B cell (primary cell): Measurements from ENCODE around the gene DNAL1. TPM values are rescaled to one million over a fixed set of nuclear protein-coding genes. Genes with fewer than 3 reads are reported as not detected.
"Not testable (repeated sequence)": the region's sequence is repeated elsewhere in the genome, so short reads cannot be mapped to it uniquely, and the experiment has no call there.

ENCODE experiments used
- ATAC-seq: fragments of 200-7000 bp; cut with Tn5 transposase; one replicate; pipeline ENCODE4 v1.10.0; 2021; ENCODE audit warnings: low read depth, mild to moderate bottlenecking, moderate number of reproducible peaks, moderate library complexity
- CTCF ChIA-PET: fragments of 350-600 bp; sonication (Branson Sonifier 250); formaldehyde crosslinking; loops from one replicate; lab custom pipeline; 2021; ENCODE audit warnings: antibody characterized with exemption, inconsistent platforms; lab: Charles Lee
- POLR2A ChIA-PET: fragments of 350-600 bp; sonication (Branson Sonifier 250); formaldehyde crosslinking; loops from one replicate; lab custom pipeline; 2021; ENCODE audit warnings: antibody characterized with exemption; lab: Charles Lee
- DNase-seq: peaks from one replicate; pipeline ENCODE4 v3.0.0; 2013
- H2AFZ ChIP-seq: 2 replicates; pipeline ENCODE4 v1.6.1; 2012; ENCODE audit warnings: mild to moderate bottlenecking, low read depth, low read length; ENCODE audit not compliant: insufficient read depth, poor library complexity, severe bottlenecking
- H3K27ac ChIP-seq, 2 donors: 1 replicate in 1 of 2; 2 replicates in 1 of 2; pipeline ENCODE4 v1.5.1; 2012 to 2013; ENCODE audit warnings: low read length in 2 of 2, mild to moderate bottlenecking in 2 of 2, moderate library complexity in 1 of 2
- H3K27me3 ChIP-seq, 4 experiments: fragments of 200-600 bp in 1 of 4; sonication (generic) in 1 of 4; replicated peaks in 1 of 4; 1 replicate in 2 of 4; 2 replicates in 2 of 4; pipeline versions ENCODE4 v1.6.1 to v1.7.0; 2013 to 2016; ENCODE audit warnings: low read length in 3 of 4, mild to moderate bottlenecking in 2 of 4, mixed read lengths in 1 of 4, moderate library complexity in 1 of 4; ENCODE audit not compliant: insufficient read depth in 4 of 4, control insufficient read depth in 3 of 4; ENCODE audit errors: control extremely low read depth in 1 of 4
- H3K36me3 ChIP-seq, 2 experiments: replicated peaks in 1 of 2; 1 replicate in 1 of 2; 2 replicates in 1 of 2; pipeline versions ENCODE4 v1.6.1 to v1.7.1; 2013; ENCODE audit warnings: low read length in 1 of 2; ENCODE audit not compliant: insufficient read depth in 2 of 2, control insufficient read depth in 1 of 2; ENCODE audit errors: control extremely low read depth in 1 of 2, extremely low read depth in 1 of 2
- H3K4me1 ChIP-seq, 2 donors: fragments of 200-600 bp in 1 of 2; sonication (generic) in 1 of 2; 1 replicate in 1 of 2; 2 replicates in 1 of 2; pipeline versions ENCODE4 v1.5.1 to v1.6.1; 2013 to 2017; ENCODE audit warnings: low read length in 2 of 2; ENCODE audit not compliant: control insufficient read depth in 2 of 2, insufficient read depth in 2 of 2
- H3K4me2 ChIP-seq: replicated peaks from 2 replicates; pipeline ENCODE3; 2012; ENCODE audit warnings: mild to moderate bottlenecking, low read depth, low read length; ENCODE audit not compliant: poor library complexity, severe bottlenecking
- H3K4me3 ChIP-seq, 5 experiments: fragments of 200-600 bp in 1 of 5; sonication (generic) in 1 of 5; 1 replicate in 3 of 5; 2 replicates in 2 of 5; pipeline versions ENCODE4 v1.5.1 to v1.7.0; 2011 to 2016; ENCODE audit warnings: low read length in 4 of 5, mild to moderate bottlenecking in 4 of 5, low read depth in 2 of 5, control low read depth in 1 of 5, moderate library complexity in 1 of 5; ENCODE audit not compliant: insufficient read depth in 1 of 5; ENCODE audit errors: control extremely low read depth in 1 of 5, extremely low read depth in 1 of 5
- H3K79me2 ChIP-seq: fragments of 200-600 bp; sonication (generic); one replicate; pipeline ENCODE4 v1.6.0; 2016; ENCODE audit warnings: low read length; ENCODE audit not compliant: control insufficient read depth, insufficient read depth
- H3K9ac ChIP-seq: fragments of 200-600 bp; sonication (generic); 2 replicates; pipeline ENCODE4 v1.6.1; 2017; ENCODE audit warnings: mild to moderate bottlenecking, low read length, moderate library complexity
- H3K9me3 ChIP-seq, 3 donors: one replicate each; pipeline versions ENCODE4 v1.6.1 to v1.7.1; 2013; ENCODE audit warnings: low read length in 2 of 3; ENCODE audit not compliant: control insufficient read depth in 2 of 3, insufficient read depth in 1 of 3; ENCODE audit errors: control extremely low read depth in 1 of 3
- H4K20me1 ChIP-seq: 2 replicates; pipeline ENCODE4 v1.6.0; 2012; ENCODE audit warnings: mild to moderate bottlenecking, low read length; ENCODE audit not compliant: insufficient read depth, control insufficient read depth, poor library complexity, severe bottlenecking
- H3K27ac Mint-ChIP-seq: one replicate; pipeline ENCODE4 v1.8.0; 2021; ENCODE audit warnings: mixed read lengths
- H3K27me3 Mint-ChIP-seq: one replicate; pipeline ENCODE4 v1.8.0; 2021; ENCODE audit warnings: mixed read lengths
- H3K4me1 Mint-ChIP-seq: one replicate; pipeline ENCODE4 v1.8.0; 2021; ENCODE audit warnings: mixed read lengths
- H3K4me3 Mint-ChIP-seq: one replicate; pipeline ENCODE4 v1.8.0; 2021; ENCODE audit warnings: mixed read lengths
- H3K9me3 Mint-ChIP-seq: one replicate; pipeline ENCODE4 v1.8.0; 2022; ENCODE audit warnings: mixed read lengths; ENCODE audit not compliant: insufficient read depth
- CTCF ChIP-seq: fragments of 200-600 bp; IDR thresholded peaks from one replicate; pipeline ENCODE4 v1.8.0; 2022; ENCODE audit warnings: antibody characterized with exemption, mild to moderate bottlenecking
- EZH2 ChIP-seq: IDR thresholded peaks from 2 replicates; pipeline ENCODE4 v1.6.1; 2012; ENCODE audit warnings: borderline replicate concordance, low read depth, mild to moderate bottlenecking, moderate library complexity, low read length; ENCODE audit not compliant: insufficient read depth, poor library complexity, severe bottlenecking
- WGBS: methylation state at CpG from one replicate; pipeline ENCODE4 v1.1.5; 2013; ENCODE audit warnings: missing lambda C conversion rate; ENCODE audit not compliant: insufficient coverage; 5-methylcytosine and 5-hydroxymethylcytosine counted together
- intact Hi-C: fragments of 100-400 bp; cut with micrococcal nuclease; formaldehyde crosslinking; loops from one replicate; pipeline ENCODE4 v1.10.0; 2022
- polyA plus RNA-seq: library from polyadenylated mRNA; depleted of rRNA; stranded (reverse); fragments of >200 nt; gene quantifications from 2 replicates; pipeline ENCODE4 v1.2.3, GENCODE V29; 2012
- total RNA-seq, 2 donors: library from RNA; stranded (reverse); fragments of 120-200 nt in 1 of 2; gene quantifications; 1 replicate in 1 of 2; 2 replicates in 1 of 2; pipeline versions ENCODE4 v1.2.3 to v1.2.4, GENCODE V29; 2013 to 2022

Gene DNAL1
- total and polyA plus RNA-seq, 2 donors (not counting 1 experiment from before 2014, with no cell fraction given) = 2.0 to 10.7 TPM

DNA sequence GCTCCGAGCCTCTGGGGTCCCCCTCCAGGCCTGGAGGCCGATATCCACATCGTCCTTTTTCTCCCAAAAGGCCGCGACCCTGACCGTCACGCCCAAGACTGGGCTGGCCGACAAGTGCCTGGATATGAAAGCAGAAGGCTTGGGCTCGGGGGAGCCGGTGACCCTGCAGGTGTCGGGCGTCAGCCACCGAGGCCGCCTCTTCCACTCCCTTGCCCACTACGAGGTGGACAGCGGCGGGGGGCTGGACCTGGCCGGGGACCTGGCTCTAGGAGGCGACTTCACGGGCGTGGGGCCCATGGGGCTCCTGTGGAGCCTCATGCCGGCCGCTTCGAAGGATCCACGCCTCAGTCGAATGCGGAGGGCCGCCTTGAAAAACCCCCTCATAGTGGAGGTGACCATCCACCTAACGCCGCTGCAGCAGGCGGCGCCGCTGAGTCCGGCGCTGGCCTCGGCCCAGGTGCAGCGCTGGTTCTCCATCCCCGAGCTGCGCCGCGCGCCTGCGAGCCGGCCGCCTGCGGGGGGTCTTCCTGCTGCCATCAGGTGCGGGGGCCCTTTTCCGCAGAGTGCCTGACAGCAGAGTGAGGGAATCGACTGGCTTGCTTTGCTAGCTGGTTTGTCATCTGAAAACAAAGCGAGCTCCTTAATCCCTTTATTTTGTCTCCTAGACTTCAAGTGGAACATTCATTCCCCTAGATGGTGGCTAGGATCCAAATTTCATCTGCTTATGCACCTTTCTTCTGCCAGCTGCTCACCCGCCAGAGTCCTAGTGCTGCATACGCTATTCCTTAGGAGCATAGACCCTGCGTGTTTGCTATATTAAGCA, 10.6 kb upstream of the DNAL1 start:
- H3K9me3 ChIP-seq = no peaks in the 10 kb centered on the region
- peak overlapping the region; percentile 0 to 72 (median 65) for H3K4me3 ChIP-seq
- no peak overlapping the region for H3K27ac Mint-ChIP-seq
- peak overlapping the region; percentile 92 for H2AFZ ChIP-seq
- DNase-seq (peak; percentile 19), ATAC-seq (peak; percentile 19)
- peak overlapping the region; percentile 92 for H3K4me2 ChIP-seq
- intact Hi-C loops = loop anchor here (5.0 kb wide), 2 partner anchors 142 to 193 kb away; partner anchors contain the start of gene RIOX1
- peak overlapping the region; percentile 85 for H3K4me3 Mint-ChIP-seq
- no peak overlapping the region for H3K27ac ChIP-seq
- H4K20me1 ChIP-seq = no peaks in the 10 kb centered on the region
- peaks cover 0 to 15% (median 3%) of the 10 kb centered on the region in 4 experiments for H3K27me3 ChIP-seq
- ChIA-PET CTCF (interaction anchor here (1.1 to 5.2 kb wide), 9 partner anchors 11 to 338 kb away, joined by 3 to 105 read pairs (median 6); partner anchors contain the start of gene DNAL1), POLR2A (interaction anchor here (0.7 kb wide), 1 partner anchor 144 kb away, joined by 3 read pairs; the partner anchor contains the start of gene RIOX1)
- H3K9me3 Mint-ChIP-seq = no peaks in the 10 kb centered on the region
- H3K4me1 Mint-ChIP-seq = peaks cover 5% of the 10 kb centered on the region
- 12% methylated on average over 53 of the region's 53 CpGs for WGBS
- no peaks in the 10 kb centered on the region for H3K36me3 ChIP-seq
- H3K9ac ChIP-seq = peak overlapping the region; percentile 74
- TF ChIP-seq EZH2 = no peak
- no peak for TF ChIP-seq CTCF
- H3K27me3 Mint-ChIP-seq = peaks cover 21% of the 10 kb centered on the region
- H3K4me1 ChIP-seq = peaks cover 14 to 15% of the 10 kb centered on the region in 2 donors
- no peaks in the 10 kb centered on the region for H3K79me2 ChIP-seq

DNA sequence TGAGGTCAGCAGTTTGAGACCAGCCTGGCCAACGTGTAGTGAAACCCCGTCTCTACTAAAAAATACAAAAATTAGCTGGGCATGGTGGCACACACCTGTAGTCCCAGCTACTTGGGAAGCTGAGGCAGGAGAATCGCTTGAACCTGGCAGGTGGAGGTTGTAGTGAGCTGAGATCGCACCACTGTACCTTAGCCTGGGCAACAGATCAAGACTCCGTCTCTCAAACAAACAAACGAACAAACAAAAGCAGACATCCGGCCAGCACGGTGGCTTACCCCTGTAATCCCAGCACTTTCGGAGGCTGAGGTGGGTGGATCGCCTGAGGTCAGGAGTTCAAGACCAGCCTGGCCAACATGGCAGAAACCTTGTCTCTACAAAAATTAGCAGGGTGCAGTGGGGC, 8.4 kb upstream of the DNAL1 start:
- H3K4me1 Mint-ChIP-seq, intact Hi-C loops, POLR2A ChIA-PET, DNase-seq, H3K27ac Mint-ChIP-seq, H3K9me3 ChIP-seq, H4K20me1 ChIP-seq, H3K79me2 ChIP-seq, ATAC-seq, H3K4me3 Mint-ChIP-seq, H3K27ac ChIP-seq, H3K36me3 ChIP-seq, H3K4me3 ChIP-seq, H2AFZ ChIP-seq, H3K4me2 ChIP-seq, H3K9me3 Mint-ChIP-seq, H3K9ac ChIP-seq: not testable (repeated sequence)
- 92% methylated on average over 9 of the region's 10 CpGs for WGBS
- peaks cover 12% of the 10 kb centered on the region for H3K27me3 Mint-ChIP-seq
- CTCF ChIA-PET = interaction anchor here (0.6 kb wide), 1 partner anchor 144 kb away, joined by 3 read pairs; no protein-coding TSS in a partner anchor
- Histone ChIP-seq H3K27me3 (peaks cover 0 to 15% (median 3%) of the 10 kb centered on the region in 4 experiments), H3K4me1 (peaks cover 14 to 20% of the 10 kb centered on the region in 2 donors)
